Kidney epithelial cell (primary cell): ENCODE data around the gene WBP2. TPM values are rescaled to one million over a fixed set of nuclear protein-coding genes. Genes with fewer than 3 reads are reported as not detected.

Source experiments
- DNase-seq: peaks from one replicate; pipeline ENCODE4 v3.0.0-alpha.2; 2010; ENCODE audit warnings: low read depth
- H3K27me3 ChIP-seq: 2 replicates; pipeline ENCODE4 v1.6.0; 2011; ENCODE audit warnings: low read length; ENCODE audit not compliant: control insufficient read depth, insufficient read depth
- H3K36me3 ChIP-seq: 2 replicates; pipeline ENCODE4 v1.5.1; 2011; ENCODE audit warnings: low read length; ENCODE audit not compliant: control insufficient read depth, insufficient read depth
- H3K4me3 ChIP-seq: 2 replicates; pipeline ENCODE4 v1.5.1; 2011; ENCODE audit warnings: low read depth, mild to moderate bottlenecking, control low read depth, low read length
- CTCF ChIP-seq: IDR thresholded peaks from 2 replicates; pipeline ENCODE4 v1.5.1; 2011; ENCODE audit warnings: mild to moderate bottlenecking, moderate library complexity, low read length, control low read depth, inconsistent platforms; ENCODE audit not compliant: insufficient read depth, poor library complexity, severe bottlenecking
- total RNA-seq: library from RNA; depleted of rRNA; stranded (reverse); fragments of >200 nt; gene quantifications from 2 replicates; pipeline ENCODE4 v1.2.3, GENCODE V29; 2015

WBP2 gene
- total RNA-seq, 1 donor from 2014 or later = 105 TPM

GRCh38 chr17:75899353-75899752, 44.2 kb upstream of the WBP2 start:
- DNase-seq = no peak
- H3K36me3 ChIP-seq = no peaks in the 10 kb centered on the region
- H3K27me3 ChIP-seq = no peaks in the 10 kb centered on the region
- TF ChIP-seq CTCF = no peak
- no peak overlapping the region for H3K4me3 ChIP-seq

- TF ChIP-seq CTCF = no peak
- Histone ChIP-seq H3K4me3 (no peak overlapping the region), H3K36me3 (no peaks in the 10 kb centered on the region), H3K27me3 (no peaks in the 10 kb centered on the region)
- no peak for DNase-seq
Measured at GRCh38 chr17:75898791-75899190, 43.7 kb upstream of the WBP2 start.

- no peak for TF ChIP-seq CTCF
- Histone ChIP-seq H3K36me3 (no peaks in the 10 kb centered on the region), H3K27me3 (no peaks in the 10 kb centered on the region), H3K4me3 (no peak overlapping the region)
- DNase-seq = no peak
Measured at GRCh38 chr17:75898065-75898464, 42.9 kb upstream of the WBP2 start.

- no peak for TF ChIP-seq CTCF
- H3K4me3 ChIP-seq = peak overlapping the region; percentile 89
- H3K27me3 ChIP-seq = no peaks in the 10 kb centered on the region
- no peaks in the 10 kb centered on the region for H3K36me3 ChIP-seq
- no peak for DNase-seq
Measured at GRCh38 chr17:75897160-75898019, 42.3 kb upstream of the WBP2 start.

GRCh38 chr17:75896415-75897159, 41.5 kb upstream of the WBP2 start, which contains the start of gene TRIM65:
TSS of gene TRIM65 (minus strand) at chr17:75896951. CDS start at chr17:75896937, 14 bp downstream.
- Histone ChIP-seq H3K27me3 (no peaks in the 10 kb centered on the region), H3K36me3 (no peaks in the 10 kb centered on the region), H3K4me3 (peak within 1 kb of the TSS; percentile 89)
- DNase-seq = no peak
- TF ChIP-seq CTCF = no peak
